ENCODE results near the gene HFE.
"Not testable (repeated sequence)": the region's sequence is repeated elsewhere in the genome, so short reads cannot be mapped to it uniquely, and the experiment has no call there.

The HFE gene

DNA sequence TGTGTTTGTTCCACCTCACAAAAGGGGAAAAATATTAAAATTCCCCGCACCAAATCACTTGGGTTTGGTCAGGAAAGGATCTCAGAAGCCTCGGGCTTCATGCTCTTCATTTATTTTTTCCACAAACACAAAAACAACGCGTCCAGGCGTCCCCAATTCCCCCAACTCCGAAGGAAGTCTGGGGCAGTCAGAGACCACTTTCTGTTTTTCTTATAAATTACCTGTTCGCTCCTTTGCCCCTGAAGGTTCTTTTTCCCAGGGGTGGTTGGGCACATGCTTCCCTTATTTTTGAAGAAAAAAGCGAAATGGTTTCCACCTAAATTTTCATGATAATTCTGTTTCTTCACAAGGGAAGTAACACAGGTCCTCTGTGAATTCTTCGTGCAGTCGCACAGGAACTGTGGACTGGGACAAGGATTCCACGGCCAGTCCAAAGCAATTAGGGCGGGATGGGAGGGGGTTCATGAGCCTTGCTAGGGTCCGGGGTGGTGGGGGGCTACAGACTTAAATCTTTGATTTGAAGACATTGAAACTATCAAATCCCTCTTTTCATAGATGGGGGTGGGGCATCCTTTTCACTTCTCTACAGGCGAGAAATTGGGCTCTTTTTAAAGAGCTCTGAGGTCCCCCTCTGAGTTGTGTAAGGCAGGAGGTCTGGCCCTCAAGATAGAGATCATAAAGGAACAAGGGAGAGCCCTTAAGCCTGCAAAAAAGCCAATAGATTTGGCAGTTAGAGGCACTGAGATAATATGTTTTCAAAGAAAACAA lies 30.5 kb upstream of the HFE start:
- no peak for DNase-seq (ENCODE audit: low read depth)
- TF ChIP-seq, protein P1, sequence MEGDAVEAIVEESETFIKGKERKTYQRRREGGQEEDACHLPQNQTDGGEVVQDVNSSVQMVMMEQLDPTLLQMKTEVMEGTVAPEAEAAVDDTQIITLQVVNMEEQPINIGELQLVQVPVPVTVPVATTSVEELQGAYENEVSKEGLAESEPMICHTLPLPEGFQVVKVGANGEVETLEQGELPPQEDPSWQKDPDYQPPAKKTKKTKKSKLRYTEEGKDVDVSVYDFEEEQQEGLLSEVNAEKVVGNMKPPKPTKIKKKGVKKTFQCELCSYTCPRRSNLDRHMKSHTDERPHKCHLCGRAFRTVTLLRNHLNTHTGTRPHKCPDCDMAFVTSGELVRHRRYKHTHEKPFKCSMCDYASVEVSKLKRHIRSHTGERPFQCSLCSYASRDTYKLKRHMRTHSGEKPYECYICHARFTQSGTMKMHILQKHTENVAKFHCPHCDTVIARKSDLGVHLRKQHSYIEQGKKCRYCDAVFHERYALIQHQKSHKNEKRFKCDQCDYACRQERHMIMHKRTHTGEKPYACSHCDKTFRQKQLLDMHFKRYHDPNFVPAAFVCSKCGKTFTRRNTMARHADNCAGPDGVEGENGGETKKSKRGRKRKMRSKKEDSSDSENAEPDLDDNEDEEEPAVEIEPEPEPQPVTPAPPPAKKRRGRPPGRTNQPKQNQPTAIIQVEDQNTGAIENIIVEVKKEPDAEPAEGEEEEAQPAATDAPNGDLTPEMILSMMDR (conservative IDR thresholded peaks at IDR 0.05; ENCODE audit: low read depth, low read length), result no peak
- H3K4me3 ChIP-seq (ENCODE audit: low read length), result peak overlapping the region; percentile 78

DNA sequence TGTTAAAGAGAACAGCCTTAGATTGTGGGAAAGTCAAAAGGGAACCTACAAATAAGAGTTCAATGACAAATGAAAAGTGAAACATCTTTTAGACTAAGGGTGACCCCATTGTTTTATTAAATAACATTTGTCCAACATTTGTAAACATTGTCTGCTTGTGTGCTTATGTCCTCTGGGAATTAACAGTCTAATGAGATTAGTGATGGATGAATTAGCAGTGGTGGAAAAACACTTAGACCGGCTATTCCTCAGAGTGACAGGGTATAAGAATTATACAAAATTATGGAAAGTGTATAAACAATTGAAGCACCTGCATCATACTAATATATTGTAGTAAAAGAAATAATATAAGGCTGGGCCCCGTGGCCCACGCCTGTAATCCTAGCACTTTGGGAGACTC lies 29.3 kb upstream of the HFE start:
- no peak overlapping the region for H3K4me3 ChIP-seq (ENCODE audit: low read length)
- no peak for DNase-seq (ENCODE audit: low read depth)
- TF ChIP-seq, protein P1 (conservative IDR thresholded peaks at IDR 0.05; ENCODE audit: low read depth, low read length), result no peak

DNA sequence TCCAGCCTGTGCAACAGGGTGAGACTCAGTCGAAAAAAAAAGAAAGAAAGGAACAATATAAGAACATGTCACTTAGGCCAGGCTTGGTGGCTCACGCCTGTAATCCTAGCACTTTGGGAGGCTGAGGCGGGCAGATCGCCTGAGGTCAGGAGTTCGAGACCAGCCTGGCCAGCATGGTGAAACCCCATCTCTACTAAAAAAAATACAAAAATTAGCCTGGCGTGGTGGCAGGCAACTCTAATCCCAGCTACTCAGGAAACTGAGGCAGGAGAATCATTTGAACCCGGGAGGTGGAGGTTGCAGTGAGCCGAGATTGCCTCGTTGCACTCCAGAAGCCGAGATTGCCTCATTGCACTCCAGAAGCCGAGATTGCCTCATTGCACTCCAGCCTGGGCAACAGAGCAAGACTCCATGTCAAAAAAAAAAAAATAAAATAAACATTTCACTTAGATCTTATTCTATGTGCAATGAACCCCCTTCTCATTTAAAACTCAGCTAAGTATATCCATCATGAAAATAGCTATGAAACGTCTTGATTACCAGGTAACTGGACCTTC lies 28.7 kb upstream of the HFE start:
- DNase-seq (ENCODE audit: low read depth); H3K4me3 ChIP-seq (ENCODE audit: low read length): not testable (repeated sequence)

DNA sequence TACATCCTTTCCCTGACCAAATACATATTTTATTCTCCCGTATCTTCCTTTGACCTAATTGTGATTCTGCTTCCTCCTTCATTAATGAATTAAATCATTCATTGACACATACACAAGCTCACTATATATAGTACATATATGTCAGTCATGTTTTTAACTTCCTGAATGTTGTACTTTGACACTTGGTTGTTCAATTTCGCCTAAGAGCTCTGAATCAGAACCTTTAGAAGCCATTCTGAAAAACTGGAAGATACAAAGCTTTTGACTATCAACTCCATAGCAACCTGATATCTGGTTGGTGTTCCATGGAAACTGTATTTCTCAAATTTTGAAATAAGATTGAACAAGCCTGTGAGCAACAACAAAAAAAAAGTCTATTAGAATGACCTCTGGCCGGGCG lies 27.3 kb upstream of the HFE start:
- TF ChIP-seq, protein P1 (conservative IDR thresholded peaks at IDR 0.05; ENCODE audit: low read depth, low read length), result no peak
- no peak for DNase-seq (ENCODE audit: low read depth)
- H3K4me3 ChIP-seq (ENCODE audit: low read length), result no peak overlapping the region

DNA sequence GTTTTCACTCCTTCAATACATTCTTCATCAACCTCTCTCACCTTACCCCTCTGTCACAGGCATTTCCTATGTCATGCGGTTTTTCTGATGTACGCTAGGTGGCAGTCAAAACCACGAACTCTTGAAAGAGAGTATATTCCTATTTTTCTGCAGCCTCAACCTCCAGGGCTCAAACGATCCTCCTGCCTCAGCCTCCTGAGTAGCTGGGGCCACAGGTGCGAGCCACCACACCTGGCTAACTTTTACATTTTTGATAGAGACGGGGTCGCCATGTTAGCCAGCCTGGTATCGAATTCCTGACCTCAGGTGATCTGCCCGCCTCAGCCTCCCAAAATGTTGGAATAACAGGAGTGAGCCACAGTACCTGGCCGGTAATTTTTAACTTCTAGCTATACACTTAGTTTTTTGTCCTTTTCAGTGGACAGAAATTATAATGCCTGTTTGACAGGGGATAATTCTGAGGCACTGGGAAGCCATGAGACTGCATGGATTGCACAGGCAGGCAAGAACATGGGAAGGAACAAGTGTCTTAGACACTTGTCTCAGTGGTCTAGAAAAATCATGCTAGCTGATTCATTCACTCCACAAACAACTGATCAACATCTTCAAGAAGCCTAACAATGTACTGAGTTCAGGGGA lies 22.5 kb upstream of the HFE start:
- TF ChIP-seq, protein P1 (conservative IDR thresholded peaks at IDR 0.05; ENCODE audit: low read depth, low read length), result peak; percentile 71
- no peak overlapping the region for H3K4me3 ChIP-seq (ENCODE audit: low read length)
- no peak for DNase-seq (ENCODE audit: low read depth)

DNA sequence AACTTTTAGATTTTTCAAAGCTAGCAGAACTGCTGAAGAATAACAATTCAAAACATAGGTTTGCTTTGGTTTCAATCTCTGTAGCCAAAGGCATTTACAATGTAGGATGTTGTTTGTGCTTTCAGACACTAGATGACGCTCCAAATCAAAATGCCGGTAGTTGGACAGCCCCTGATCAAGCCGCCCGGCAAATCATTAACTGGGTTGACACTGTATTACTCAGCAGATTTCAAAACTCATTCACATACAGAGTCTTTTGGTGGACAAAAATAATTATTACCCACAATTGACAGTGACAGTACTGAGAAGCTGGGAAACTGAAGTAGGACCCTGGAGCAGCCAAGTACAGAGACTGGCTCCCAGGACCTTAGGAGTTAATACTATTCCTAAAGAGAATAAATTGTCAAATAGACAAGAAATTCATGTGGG lies 21.3 kb upstream of the HFE start:
- TF ChIP-seq, protein P1 (conservative IDR thresholded peaks at IDR 0.05; ENCODE audit: low read depth, low read length), result peak; percentile 88
- DNase-seq (ENCODE audit: low read depth), result no peak
- H3K4me3 ChIP-seq (ENCODE audit: low read length), result no peak overlapping the region

DNA sequence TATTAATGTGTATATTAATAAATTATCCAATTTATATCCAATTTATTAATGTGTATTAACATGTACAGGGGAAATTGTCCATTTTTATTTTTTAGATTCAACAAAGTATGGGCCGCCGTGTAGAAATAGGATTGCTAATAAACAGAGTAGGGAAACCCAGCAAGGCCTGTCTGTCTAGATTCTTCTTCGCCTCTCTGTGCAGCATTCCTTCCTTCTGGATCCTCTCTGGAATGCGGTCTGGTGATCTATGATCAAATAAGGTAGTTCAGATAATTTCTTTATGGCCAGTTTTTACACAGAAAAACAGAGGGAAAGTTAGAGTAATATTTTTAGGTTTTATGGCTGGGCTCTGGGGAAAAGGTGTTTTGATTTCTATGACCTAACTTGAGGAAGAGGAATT lies 19.9 kb upstream of the HFE start:
- no peak overlapping the region for H3K4me3 ChIP-seq (ENCODE audit: low read length)
- no peak for DNase-seq (ENCODE audit: low read depth)
- TF ChIP-seq, protein P1 (conservative IDR thresholded peaks at IDR 0.05; ENCODE audit: low read depth, low read length), result no peak

Measured in retinal pigment epithelial cell (primary cell).